Natural killer cell (primary cell): Measurements from ENCODE around the gene PRSS33. TPM values are rescaled to one million over a fixed set of nuclear protein-coding genes. Genes with fewer than 3 reads are reported as not detected.

Source experiments
- ATAC-seq, 3 donors: fragments of 150-1000 bp in 2 of 3; fragments of 200-7000 bp in 1 of 3; cut with Tn5 transposase; 1 replicate in 1 of 3; 2 replicates in 2 of 3; pipeline ENCODE4 v1.10.0; 2021; ENCODE audit warnings: mild to moderate bottlenecking in 2 of 3, moderate library complexity in 2 of 3
- DNase-seq, 2 donors: peaks; one replicate each; pipeline versions ENCODE4 v3.0.0 to v3.0.0-alpha.2; 2013 to 2021; ENCODE audit warnings: mixed read lengths in 1 of 2
- H3K27ac ChIP-seq: one replicate; pipeline ENCODE4 v1.5.1; 2013; ENCODE audit warnings: mild to moderate bottlenecking, low read length
- H3K27me3 ChIP-seq: one replicate; pipeline ENCODE4 v1.6.1; 2013; ENCODE audit warnings: low read length; ENCODE audit not compliant: control insufficient read depth, insufficient read depth
- H3K36me3 ChIP-seq: one replicate; pipeline ENCODE4 v1.6.1; 2013; ENCODE audit warnings: low read length; ENCODE audit not compliant: control insufficient read depth, insufficient read depth
- H3K4me1 ChIP-seq: one replicate; pipeline ENCODE4 v1.6.1; 2013; ENCODE audit warnings: low read length; ENCODE audit not compliant: control insufficient read depth, insufficient read depth
- H3K4me3 ChIP-seq: one replicate; pipeline ENCODE4 v1.5.1; 2013; ENCODE audit warnings: low read length
- H3K9me3 ChIP-seq: one replicate; pipeline ENCODE4 v1.6.1; 2013; ENCODE audit warnings: low read length; ENCODE audit not compliant: control insufficient read depth, insufficient read depth
- H3K27ac Mint-ChIP-seq, 2 donors: one replicate each; pipeline ENCODE4 v1.8.0; 2022; ENCODE audit warnings: mild to moderate bottlenecking in 2 of 2, mixed read lengths in 2 of 2, moderate library complexity in 1 of 2
- H3K27me3 Mint-ChIP-seq, 2 donors: one replicate each; pipeline ENCODE4 v1.8.0; 2022; ENCODE audit warnings: low read depth in 2 of 2, mixed read lengths in 2 of 2
- H3K36me3 Mint-ChIP-seq: one replicate; pipeline ENCODE4 v1.8.0; 2022; ENCODE audit warnings: mixed read lengths
- H3K4me1 Mint-ChIP-seq, 2 donors: one replicate each; pipeline ENCODE4 v1.8.0; 2022; ENCODE audit warnings: mixed read lengths in 2 of 2
- H3K4me3 Mint-ChIP-seq: one replicate; pipeline ENCODE4 v1.8.0; 2022; ENCODE audit warnings: mild to moderate bottlenecking, moderate library complexity, mixed read lengths
- H3K9me3 Mint-ChIP-seq, 2 donors: one replicate each; pipeline ENCODE4 v1.8.0; 2022; ENCODE audit warnings: mixed read lengths in 2 of 2
- CTCF ChIP-seq: fragments of 200-600 bp; IDR thresholded peaks from one replicate; pipeline ENCODE4 v1.8.0; 2022; ENCODE audit warnings: antibody characterized with exemption
- WGBS: methylation state at CpG from one replicate; pipeline ENCODE4 v1.1.7; 2013; ENCODE audit warnings: missing lambda C conversion rate; ENCODE audit not compliant: insufficient coverage; 5-methylcytosine and 5-hydroxymethylcytosine counted together
- intact Hi-C: fragments of 100-400 bp; cut with micrococcal nuclease; formaldehyde crosslinking; loops from one replicate; pipeline ENCODE4 v1.14.2; 2022
- total RNA-seq, 4 donors: library from RNA; stranded (reverse); fragments of 120-200 nt in 1 of 4; gene quantifications; one replicate each; pipeline versions ENCODE4 v1.2.3 to v1.2.4, GENCODE V29; 2013 to 2022

The PRSS33 gene
- total RNA-seq, 3 donors from 2014 or later (not counting 1 experiment from before 2014, with no cell fraction given): 0.20 to 0.63 (median 0.54) TPM

GRCh38 chr16:2792940-2793339, 5.6 kb upstream of the PRSS33 start:
- ATAC-seq (no peak), DNase-seq (no peak)
- H3K9me3 Mint-ChIP-seq: no peaks in the 10 kb centered on the region
- no peak overlapping the region for H3K4me3 Mint-ChIP-seq
- H3K4me1 Mint-ChIP-seq: no peaks in the 10 kb centered on the region
- no peak overlapping the region for H3K4me3 ChIP-seq
- 83% methylated on average over 7 of the region's 10 CpGs for WGBS
- H3K27me3 ChIP-seq: peaks cover 2% of the 10 kb centered on the region
- H3K27ac ChIP-seq: no peak overlapping the region
- intact Hi-C loops: no loop called here
- no peak for TF ChIP-seq CTCF
- H3K36me3 Mint-ChIP-seq: no peaks in the 10 kb centered on the region
- no peaks in the 10 kb centered on the region for H3K36me3 ChIP-seq
- H3K9me3 ChIP-seq: no peaks in the 10 kb centered on the region
- peaks cover under 1% of the 10 kb centered on the region for H3K4me1 ChIP-seq
- peaks cover 12 to 16% of the 10 kb centered on the region in 2 donors for H3K27me3 Mint-ChIP-seq
- no peak overlapping the region for H3K27ac Mint-ChIP-seq

GRCh38 chr16:2791174-2791573, 3.8 kb upstream of the PRSS33 start:
- Mint-ChIP-seq H3K27ac (no peak overlapping the region), H3K9me3 (no peaks in the 10 kb centered on the region), H3K27me3 (peaks cover 12 to 21% of the 10 kb centered on the region in 2 donors), H3K36me3 (no peaks in the 10 kb centered on the region), H3K4me3 (no peak overlapping the region), H3K4me1 (peaks cover 0 to 9% of the 10 kb centered on the region in 2 donors)
- Histone ChIP-seq H3K27ac (no peak overlapping the region), H3K4me3 (no peak overlapping the region), H3K4me1 (peaks cover 12% of the 10 kb centered on the region), H3K27me3 (peaks cover 5% of the 10 kb centered on the region), H3K9me3 (no peaks in the 10 kb centered on the region), H3K36me3 (no peaks in the 10 kb centered on the region)
- no peak for TF ChIP-seq CTCF
- WGBS: 88% methylated on average over 8 of the region's 8 CpGs
- no peak for DNase-seq
- no peak for ATAC-seq
- intact Hi-C loops: no loop called here

- TF ChIP-seq CTCF: no peak
- ATAC-seq (no peak), DNase-seq (no peak)
- Histone ChIP-seq H3K9me3 (no peaks in the 10 kb centered on the region), H3K27ac (no peak overlapping the region), H3K36me3 (no peaks in the 10 kb centered on the region), H3K4me1 (peaks cover 18% of the 10 kb centered on the region), H3K4me3 (no peak overlapping the region), H3K27me3 (peaks cover 5% of the 10 kb centered on the region)
- intact Hi-C loops: no loop called here
- Mint-ChIP-seq H3K27me3 (peaks cover 12 to 23% of the 10 kb centered on the region in 2 donors), H3K9me3 (no peaks in the 10 kb centered on the region), H3K27ac (no peak overlapping the region), H3K36me3 (no peaks in the 10 kb centered on the region), H3K4me3 (no peak overlapping the region), H3K4me1 (peaks cover 0 to 14% of the 10 kb centered on the region in 2 donors)
- WGBS: 75% methylated on average over 5 of the region's 5 CpGs
Measured at GRCh38 chr16:2790631-2791030, 3.3 kb upstream of the PRSS33 start.

GRCh38 chr16:2787961-2788360, 601 bp upstream of the PRSS33 start:
- no peak for TF ChIP-seq CTCF
- no peak for ATAC-seq
- H3K4me3 Mint-ChIP-seq: no peak overlapping the region

More at GRCh38 chr16:2787961-2788360, 601 bp upstream of the PRSS33 start:
- H3K36me3 ChIP-seq: no peaks in the 10 kb centered on the region
- no peak overlapping the region for H3K27ac ChIP-seq
- WGBS: 48% methylated on average over 7 of the region's 7 CpGs
- H3K4me1 ChIP-seq: peaks cover 28% of the 10 kb centered on the region
- H3K9me3 Mint-ChIP-seq: no peaks in the 10 kb centered on the region
- no peaks in the 10 kb centered on the region for H3K36me3 Mint-ChIP-seq
- H3K4me1 Mint-ChIP-seq: peaks cover 0 to 18% of the 10 kb centered on the region in 2 donors
- peaks cover 5% of the 10 kb centered on the region for H3K27me3 ChIP-seq
- no peak overlapping the region for H3K27ac Mint-ChIP-seq
- DNase-seq: no peak
- no peak overlapping the region for H3K4me3 ChIP-seq
- intact Hi-C loops: no loop called here
- H3K9me3 ChIP-seq: no peaks in the 10 kb centered on the region
- H3K27me3 Mint-ChIP-seq: peaks cover 6 to 23% of the 10 kb centered on the region in 2 donors
